ENCODE data around the gene VAMP3.

VAMP3 gene

DNA sequence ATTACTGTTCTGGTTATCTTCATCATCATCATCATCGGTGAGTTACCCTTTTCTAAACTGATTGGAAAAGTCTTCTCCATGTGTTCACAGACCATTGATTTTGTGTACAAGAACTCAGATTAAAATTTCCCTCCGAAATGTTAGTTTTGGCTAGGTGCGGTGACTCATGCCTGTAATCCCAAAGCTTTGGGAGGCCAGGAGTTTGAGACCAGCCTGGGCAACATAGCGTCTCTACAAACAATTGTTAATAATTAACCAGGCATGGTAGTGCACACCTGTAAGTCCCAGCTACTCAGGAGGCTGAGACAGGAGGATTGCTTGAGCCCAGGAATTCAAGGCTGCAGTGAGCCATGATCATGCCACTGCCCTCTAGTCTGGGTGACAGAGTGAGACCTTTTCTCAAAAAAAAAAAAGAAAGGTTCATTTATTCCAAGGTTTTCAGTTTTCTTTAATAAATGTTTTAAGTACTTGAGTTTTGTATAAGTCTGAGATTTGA lies 7.1 kb downstream of the VAMP3 start (continued):
- TF ChIP-seq, protein P1, sequence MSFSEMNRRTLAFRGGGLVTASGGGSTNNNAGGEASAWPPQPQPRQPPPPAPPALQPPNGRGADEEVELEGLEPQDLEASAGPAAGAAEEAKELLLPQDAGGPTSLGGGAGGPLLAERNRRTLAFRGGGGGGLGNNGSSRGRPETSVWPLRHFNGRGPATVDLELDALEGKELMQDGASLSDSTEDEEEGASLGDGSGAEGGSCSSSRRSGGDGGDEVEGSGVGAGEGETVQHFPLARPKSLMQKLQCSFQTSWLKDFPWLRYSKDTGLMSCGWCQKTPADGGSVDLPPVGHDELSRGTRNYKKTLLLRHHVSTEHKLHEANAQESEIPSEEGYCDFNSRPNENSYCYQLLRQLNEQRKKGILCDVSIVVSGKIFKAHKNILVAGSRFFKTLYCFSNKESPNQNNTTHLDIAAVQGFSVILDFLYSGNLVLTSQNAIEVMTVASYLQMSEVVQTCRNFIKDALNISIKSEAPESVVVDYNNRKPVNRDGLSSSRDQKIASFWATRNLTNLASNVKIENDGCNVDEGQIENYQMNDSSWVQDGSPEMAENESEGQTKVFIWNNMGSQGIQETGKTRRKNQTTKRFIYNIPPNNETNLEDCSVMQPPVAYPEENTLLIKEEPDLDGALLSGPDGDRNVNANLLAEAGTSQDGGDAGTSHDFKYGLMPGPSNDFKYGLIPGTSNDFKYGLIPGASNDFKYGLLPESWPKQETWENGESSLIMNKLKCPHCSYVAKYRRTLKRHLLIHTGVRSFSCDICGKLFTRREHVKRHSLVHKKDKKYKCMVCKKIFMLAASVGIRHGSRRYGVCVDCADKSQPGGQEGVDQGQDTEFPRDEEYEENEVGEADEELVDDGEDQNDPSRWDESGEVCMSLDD (tag by site-specific recombination; IDR thresholded peaks at IDR 0.05): no peak
- TF ChIP-seq, protein P2, sequence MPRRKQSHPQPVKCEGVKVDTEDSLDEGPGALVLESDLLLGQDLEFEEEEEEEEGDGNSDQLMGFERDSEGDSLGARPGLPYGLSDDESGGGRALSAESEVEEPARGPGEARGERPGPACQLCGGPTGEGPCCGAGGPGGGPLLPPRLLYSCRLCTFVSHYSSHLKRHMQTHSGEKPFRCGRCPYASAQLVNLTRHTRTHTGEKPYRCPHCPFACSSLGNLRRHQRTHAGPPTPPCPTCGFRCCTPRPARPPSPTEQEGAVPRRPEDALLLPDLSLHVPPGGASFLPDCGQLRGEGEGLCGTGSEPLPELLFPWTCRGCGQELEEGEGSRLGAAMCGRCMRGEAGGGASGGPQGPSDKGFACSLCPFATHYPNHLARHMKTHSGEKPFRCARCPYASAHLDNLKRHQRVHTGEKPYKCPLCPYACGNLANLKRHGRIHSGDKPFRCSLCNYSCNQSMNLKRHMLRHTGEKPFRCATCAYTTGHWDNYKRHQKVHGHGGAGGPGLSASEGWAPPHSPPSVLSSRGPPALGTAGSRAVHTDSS (tag by site-specific recombination; IDR thresholded peaks at IDR 0.05): peak; percentile 68; the same call in 1 of the 2 replicates

DNA sequence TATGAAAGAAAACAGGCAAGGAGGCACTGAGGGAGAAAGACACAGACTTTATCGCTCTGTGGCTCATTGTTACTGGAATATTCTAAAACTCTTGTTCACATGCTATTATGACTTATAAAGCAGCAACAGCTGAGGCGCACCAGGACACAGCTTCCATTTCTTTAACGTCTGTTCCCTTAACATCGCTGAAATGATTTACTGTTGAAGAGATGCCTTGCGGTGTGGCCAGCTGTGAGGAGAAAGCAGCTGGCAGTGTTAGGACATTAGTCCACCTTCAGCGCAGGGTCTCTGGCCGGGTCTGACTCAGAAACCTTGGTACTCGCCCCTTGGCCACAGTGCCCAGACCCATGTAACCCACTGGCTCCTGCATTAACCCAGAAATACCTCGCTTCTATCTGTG lies 9.9 kb downstream of the VAMP3 start:
- CTCF ChIA-PET: no interaction called here

DNA sequence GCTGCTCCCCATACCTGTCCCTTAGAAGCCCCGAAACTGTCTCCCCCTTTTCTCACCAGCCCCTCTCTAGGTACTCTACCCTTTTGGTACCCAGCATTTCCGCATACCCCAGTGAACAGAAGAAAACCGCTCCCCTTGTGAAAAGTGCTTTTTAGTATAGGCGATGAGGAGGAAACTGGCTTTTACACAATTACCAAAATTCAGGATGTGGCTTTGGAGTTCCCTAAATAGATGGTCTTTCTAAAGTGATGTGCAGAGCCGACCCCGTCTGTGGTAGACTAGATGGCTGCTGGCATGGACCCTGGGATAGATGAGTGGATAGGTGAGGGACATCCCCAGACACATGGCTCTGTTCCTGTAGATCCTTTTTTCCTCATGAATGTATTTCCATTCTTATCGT lies 10.4 kb downstream of the VAMP3 start:
- no peak overlapping the region for H3K4me3 ChIP-seq (ENCODE audit: low read depth, low read length)
- no peak overlapping the region for H3K27ac ChIP-seq (ENCODE audit: extremely low read depth, low read depth, low read length)
- H3K36me3 ChIP-seq (ENCODE audit: control insufficient read depth in 2 of 2, insufficient read depth in 1 of 2, low read length in 2 of 2): peaks cover 11 to 62% of the 10 kb centered on the region in 2 experiments; a peak in 2 of 3 replicates
- POLR2A ChIA-PET: no interaction called here
- H3K9me3 ChIP-seq (ENCODE audit: control insufficient read depth, insufficient read depth, low read depth, low read length): no peaks in the 10 kb centered on the region
- CTCF ChIA-PET: interaction anchor here (0.9 kb wide), 1 partner anchor 114 kb away, joined by 3 read pairs; no protein-coding TSS in a partner anchor
- no peaks in the 10 kb centered on the region for H3K4me1 ChIP-seq (ENCODE audit: control insufficient read depth, insufficient read depth, low read length)
- TF ChIP-seq, protein P3, sequence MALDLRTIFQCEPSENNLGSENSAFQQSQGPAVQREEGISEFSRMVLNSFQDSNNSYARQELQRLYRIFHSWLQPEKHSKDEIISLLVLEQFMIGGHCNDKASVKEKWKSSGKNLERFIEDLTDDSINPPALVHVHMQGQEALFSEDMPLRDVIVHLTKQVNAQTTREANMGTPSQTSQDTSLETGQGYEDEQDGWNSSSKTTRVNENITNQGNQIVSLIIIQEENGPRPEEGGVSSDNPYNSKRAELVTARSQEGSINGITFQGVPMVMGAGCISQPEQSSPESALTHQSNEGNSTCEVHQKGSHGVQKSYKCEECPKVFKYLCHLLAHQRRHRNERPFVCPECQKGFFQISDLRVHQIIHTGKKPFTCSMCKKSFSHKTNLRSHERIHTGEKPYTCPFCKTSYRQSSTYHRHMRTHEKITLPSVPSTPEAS (tag by site-specific recombination; IDR thresholded peaks at IDR 0.05): no peak
- TF ChIP-seq ZNF426 (tag by site-specific recombination; IDR thresholded peaks at IDR 0.05): no peak
- TF ChIP-seq ZNF133 (tag by site-specific recombination; IDR thresholded peaks at IDR 0.05): no peak
- no peak for TF ChIP-seq ZNF114 (tag by site-specific recombination; IDR thresholded peaks at IDR 0.05)
- TF ChIP-seq ZNF701 (tag by site-specific recombination; IDR thresholded peaks at IDR 0.05): no peak
- no peak for TF ChIP-seq ZNF423 (tag by site-specific recombination; IDR thresholded peaks at IDR 0.05)
- TF ChIP-seq ZNF324 (tag by site-specific recombination; IDR thresholded peaks at IDR 0.05): no peak
- TF ChIP-seq KLF7 (tag by site-specific recombination; IDR thresholded peaks at IDR 0.05; ENCODE audit: borderline replicate concordance): no peak
- no peak for TF ChIP-seq KLF10 (tag by site-specific recombination; IDR thresholded peaks at IDR 0.05)
- no peak for TF ChIP-seq GLI2 (tag by site-specific recombination; IDR thresholded peaks at IDR 0.05; ENCODE audit: borderline replicate concordance, low read depth)
- TF ChIP-seq, protein P4, sequence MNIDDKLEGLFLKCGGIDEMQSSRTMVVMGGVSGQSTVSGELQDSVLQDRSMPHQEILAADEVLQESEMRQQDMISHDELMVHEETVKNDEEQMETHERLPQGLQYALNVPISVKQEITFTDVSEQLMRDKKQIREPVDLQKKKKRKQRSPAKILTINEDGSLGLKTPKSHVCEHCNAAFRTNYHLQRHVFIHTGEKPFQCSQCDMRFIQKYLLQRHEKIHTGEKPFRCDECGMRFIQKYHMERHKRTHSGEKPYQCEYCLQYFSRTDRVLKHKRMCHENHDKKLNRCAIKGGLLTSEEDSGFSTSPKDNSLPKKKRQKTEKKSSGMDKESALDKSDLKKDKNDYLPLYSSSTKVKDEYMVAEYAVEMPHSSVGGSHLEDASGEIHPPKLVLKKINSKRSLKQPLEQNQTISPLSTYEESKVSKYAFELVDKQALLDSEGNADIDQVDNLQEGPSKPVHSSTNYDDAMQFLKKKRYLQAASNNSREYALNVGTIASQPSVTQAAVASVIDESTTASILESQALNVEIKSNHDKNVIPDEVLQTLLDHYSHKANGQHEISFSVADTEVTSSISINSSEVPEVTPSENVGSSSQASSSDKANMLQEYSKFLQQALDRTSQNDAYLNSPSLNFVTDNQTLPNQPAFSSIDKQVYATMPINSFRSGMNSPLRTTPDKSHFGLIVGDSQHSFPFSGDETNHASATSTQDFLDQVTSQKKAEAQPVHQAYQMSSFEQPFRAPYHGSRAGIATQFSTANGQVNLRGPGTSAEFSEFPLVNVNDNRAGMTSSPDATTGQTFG (tag by site-specific recombination; IDR thresholded peaks at IDR 0.05; ENCODE audit: borderline replicate concordance): no peak
- TF ChIP-seq TRIM28 (IDR thresholded peaks at IDR 0.05; ENCODE audit: borderline replicate concordance, low read length): no peak

More for the DNA sequence above, 9.9 kb downstream of the VAMP3 start:
- no peaks in the 10 kb centered on the region for H3K9me3 ChIP-seq (ENCODE audit: control insufficient read depth, insufficient read depth, low read depth, low read length)
- POLR2A ChIA-PET: no interaction called here
- H3K4me3 ChIP-seq (ENCODE audit: low read depth, low read length): no peak overlapping the region
- TF ChIP-seq ZNF132 (tag by site-specific recombination; IDR thresholded peaks at IDR 0.05; ENCODE audit: borderline replicate concordance) (no peak), ZNF629 (tag by site-specific recombination; IDR thresholded peaks at IDR 0.05) (no peak), KLF9 (tag by site-specific recombination; IDR thresholded peaks at IDR 0.05; ENCODE audit: low read depth) (no peak), ZBTB21 (tag by site-specific recombination; IDR thresholded peaks at IDR 0.05) (no peak), ZNF292 (tag by site-specific recombination; IDR thresholded peaks at IDR 0.05; ENCODE audit: borderline replicate concordance, low read depth) (no peak), ZBTB1 (tag by site-specific recombination; IDR thresholded peaks at IDR 0.05) (no peak), ZNF324 (tag by site-specific recombination; IDR thresholded peaks at IDR 0.05) (no peak), KLF10 (tag by site-specific recombination; IDR thresholded peaks at IDR 0.05) (no peak)
- TF ChIP-seq, protein P5, sequence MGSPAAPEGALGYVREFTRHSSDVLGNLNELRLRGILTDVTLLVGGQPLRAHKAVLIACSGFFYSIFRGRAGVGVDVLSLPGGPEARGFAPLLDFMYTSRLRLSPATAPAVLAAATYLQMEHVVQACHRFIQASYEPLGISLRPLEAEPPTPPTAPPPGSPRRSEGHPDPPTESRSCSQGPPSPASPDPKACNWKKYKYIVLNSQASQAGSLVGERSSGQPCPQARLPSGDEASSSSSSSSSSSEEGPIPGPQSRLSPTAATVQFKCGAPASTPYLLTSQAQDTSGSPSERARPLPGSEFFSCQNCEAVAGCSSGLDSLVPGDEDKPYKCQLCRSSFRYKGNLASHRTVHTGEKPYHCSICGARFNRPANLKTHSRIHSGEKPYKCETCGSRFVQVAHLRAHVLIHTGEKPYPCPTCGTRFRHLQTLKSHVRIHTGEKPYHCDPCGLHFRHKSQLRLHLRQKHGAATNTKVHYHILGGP (tag by site-specific recombination; IDR thresholded peaks at IDR 0.05): no peak
- TF ChIP-seq, protein P6, sequence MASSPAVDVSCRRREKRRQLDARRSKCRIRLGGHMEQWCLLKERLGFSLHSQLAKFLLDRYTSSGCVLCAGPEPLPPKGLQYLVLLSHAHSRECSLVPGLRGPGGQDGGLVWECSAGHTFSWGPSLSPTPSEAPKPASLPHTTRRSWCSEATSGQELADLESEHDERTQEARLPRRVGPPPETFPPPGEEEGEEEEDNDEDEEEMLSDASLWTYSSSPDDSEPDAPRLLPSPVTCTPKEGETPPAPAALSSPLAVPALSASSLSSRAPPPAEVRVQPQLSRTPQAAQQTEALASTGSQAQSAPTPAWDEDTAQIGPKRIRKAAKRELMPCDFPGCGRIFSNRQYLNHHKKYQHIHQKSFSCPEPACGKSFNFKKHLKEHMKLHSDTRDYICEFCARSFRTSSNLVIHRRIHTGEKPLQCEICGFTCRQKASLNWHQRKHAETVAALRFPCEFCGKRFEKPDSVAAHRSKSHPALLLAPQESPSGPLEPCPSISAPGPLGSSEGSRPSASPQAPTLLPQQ (tag by site-specific recombination; IDR thresholded peaks at IDR 0.05): no peak
- TF ChIP-seq, protein P7, sequence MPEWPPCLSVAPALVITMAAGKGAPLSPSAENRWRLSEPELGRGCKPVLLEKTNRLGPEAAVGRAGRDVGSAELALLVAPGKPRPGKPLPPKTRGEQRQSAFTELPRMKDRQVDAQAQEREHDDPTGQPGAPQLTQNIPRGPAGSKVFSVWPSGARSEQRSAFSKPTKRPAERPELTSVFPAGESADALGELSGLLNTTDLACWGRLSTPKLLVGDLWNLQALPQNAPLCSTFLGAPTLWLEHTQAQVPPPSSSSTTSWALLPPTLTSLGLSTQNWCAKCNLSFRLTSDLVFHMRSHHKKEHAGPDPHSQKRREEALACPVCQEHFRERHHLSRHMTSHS (tag by site-specific recombination; IDR thresholded peaks at IDR 0.05): no peak
- H3K36me3 ChIP-seq (ENCODE audit: control insufficient read depth in 2 of 2, insufficient read depth in 1 of 2, low read length in 2 of 2): peaks cover 11 to 66% of the 10 kb centered on the region in 2 experiments; a peak in 2 of 3 replicates
- H3K4me1 ChIP-seq (ENCODE audit: control insufficient read depth, insufficient read depth, low read length): no peaks in the 10 kb centered on the region
- H3K27ac ChIP-seq (ENCODE audit: extremely low read depth, low read depth, low read length): no peak overlapping the region

All from HEK293 (cell line).